DOHH2 (cell line): ENCODE data around the gene TGFB2.

Experiments used
- H3F3A ChIP-seq: fragments of 200-600 bp; sonication (generic), shearing (Covaris generic); 2 replicates; pipeline ENCODE4 v1.6.0; 2016; ENCODE audit warnings: antibody characterized with exemption, mild to moderate bottlenecking; ENCODE audit not compliant: control insufficient read depth, insufficient read depth
- H3K27ac ChIP-seq: fragments of 200-600 bp; sonication (generic); 2 replicates; pipeline ENCODE4 v1.5.1; 2014; ENCODE audit warnings: low read depth, mild to moderate bottlenecking, low read length, moderate library complexity
- H3K27me3 ChIP-seq: fragments of 200-600 bp; sonication (generic); 2 replicates; pipeline ENCODE4 v1.6.1; 2014; ENCODE audit warnings: mild to moderate bottlenecking, low read length, mixed read lengths; ENCODE audit not compliant: control insufficient read depth
- H3K36me3 ChIP-seq: fragments of 200-600 bp; sonication (generic); 2 replicates; pipeline ENCODE4 v1.6.1; 2014; ENCODE audit warnings: mild to moderate bottlenecking, low read length, moderate library complexity, mixed read lengths; ENCODE audit not compliant: control insufficient read depth
- H3K4me1 ChIP-seq: fragments of 200-600 bp; sonication (generic); 2 replicates; pipeline ENCODE4 v1.6.1; 2014; ENCODE audit warnings: mild to moderate bottlenecking, low read length, mixed read lengths; ENCODE audit not compliant: control insufficient read depth
- H3K4me2 ChIP-seq: fragments of 200-600 bp; sonication (generic); 2 replicates; pipeline ENCODE4 v1.6.0; 2014; ENCODE audit warnings: mild to moderate bottlenecking, low read length, moderate library complexity
- H3K4me3 ChIP-seq: fragments of 200-600 bp; sonication (generic); 2 replicates; pipeline ENCODE4 v1.5.1; 2014; ENCODE audit warnings: mild to moderate bottlenecking, low read length, mixed read lengths
- H3K79me2 ChIP-seq: fragments of 200-600 bp; sonication (generic); 2 replicates; pipeline ENCODE4 v1.6.1; 2014; ENCODE audit warnings: mild to moderate bottlenecking, low read length, mixed read lengths; ENCODE audit not compliant: control insufficient read depth
- H3K9me2 ChIP-seq: fragments of 200-600 bp; sonication (generic); replicated peaks from 2 replicates; pipeline ENCODE4 v1.6.1; 2014; ENCODE audit warnings: mild to moderate bottlenecking, low read length, mixed read lengths; ENCODE audit not compliant: control insufficient read depth
- H3K9me3 ChIP-seq: fragments of 200-600 bp; sonication (generic); 2 replicates; pipeline ENCODE4 v1.6.1; 2014; ENCODE audit warnings: antibody characterized with exemption, low read length, mixed read lengths; ENCODE audit not compliant: control insufficient read depth, insufficient read depth
- H4K20me1 ChIP-seq: fragments of 200-600 bp; sonication (generic); 2 replicates; pipeline ENCODE4 v1.6.0; 2014; ENCODE audit warnings: low read depth, mild to moderate bottlenecking, antibody characterized with exemption, low read length, moderate library complexity; ENCODE audit not compliant: control insufficient read depth, insufficient read depth
- CTCF ChIP-seq: fragments of 200-600 bp; sonication (generic); IDR thresholded peaks from one replicate; pipeline ENCODE4 v1.5.1; 2014; ENCODE audit warnings: antibody characterized with exemption, mild to moderate bottlenecking, low read depth, low read length; ENCODE audit not compliant: poor library complexity, severe bottlenecking
- EZH2phosphoT487 ChIP-seq: fragments of 200-600 bp; sonication (generic); IDR thresholded peaks from 2 replicates; pipeline ENCODE4 v1.6.1; 2017; ENCODE audit warnings: borderline replicate concordance, mild to moderate bottlenecking, antibody characterized with exemption, low read length, moderate library complexity, mixed read lengths

The TGFB2 gene

GRCh38 chr1:218383681-218384080 lies 38.5 kb downstream of the TGFB2 start:
- H3K36me3 ChIP-seq: no peaks in the 10 kb centered on the region
- H4K20me1 ChIP-seq: no peaks in the 10 kb centered on the region
- H3K79me2 ChIP-seq: no peaks in the 10 kb centered on the region
- no peaks in the 10 kb centered on the region for H3K9me2 ChIP-seq
- no peak overlapping the region for H3K4me3 ChIP-seq
- TF ChIP-seq EZH2phosphoT487 (no peak), CTCF (no peak)
- H3F3A ChIP-seq: no peaks in the 10 kb centered on the region
- no peaks in the 10 kb centered on the region for H3K4me1 ChIP-seq
- no peaks in the 10 kb centered on the region for H3K9me3 ChIP-seq
- H3K4me2 ChIP-seq: no peak overlapping the region
- no peak overlapping the region for H3K27ac ChIP-seq
- peaks cover 4% of the 10 kb centered on the region; the same call in 1 of the 2 replicates for H3K27me3 ChIP-seq

- Histone ChIP-seq H3K27me3 (peaks cover 4% of the 10 kb centered on the region; the same call in 1 of the 2 replicates), H3F3A (no peaks in the 10 kb centered on the region), H3K27ac (no peak overlapping the region), H3K36me3 (no peaks in the 10 kb centered on the region), H3K79me2 (no peaks in the 10 kb centered on the region), H3K4me2 (no peak overlapping the region), H3K4me1 (no peaks in the 10 kb centered on the region), H3K9me2 (no peaks in the 10 kb centered on the region), H3K9me3 (no peaks in the 10 kb centered on the region), H4K20me1 (no peaks in the 10 kb centered on the region), H3K4me3 (no peak overlapping the region)
- TF ChIP-seq CTCF (no peak), EZH2phosphoT487 (no peak)
Observed at GRCh38 chr1:218384581-218384993, 39.5 kb downstream of the TGFB2 start.

GRCh38 chr1:218388591-218388990 lies 43.5 kb downstream of the TGFB2 start:
- Histone ChIP-seq H3K9me3 (no peaks in the 10 kb centered on the region), H3F3A (no peaks in the 10 kb centered on the region), H3K27me3 (no peaks in the 10 kb centered on the region; the same call in 1 of the 2 replicates), H3K36me3 (no peaks in the 10 kb centered on the region), H3K4me1 (no peaks in the 10 kb centered on the region), H4K20me1 (no peaks in the 10 kb centered on the region), H3K4me3 (no peak overlapping the region), H3K79me2 (no peaks in the 10 kb centered on the region), H3K9me2 (no peaks in the 10 kb centered on the region), H3K4me2 (no peak overlapping the region), H3K27ac (no peak overlapping the region)
- TF ChIP-seq EZH2phosphoT487 (no peak), CTCF (no peak)
